Loucy (cell line): Measurements from ENCODE around the gene NME1.

Experiments
- CTCF ChIP-seq: fragments of 200-600 bp; sonication (generic); conservative IDR thresholded peaks from 2 replicates; pipeline ENCODE4 v1.5.1; 2014; ENCODE audit warnings: mild to moderate bottlenecking, antibody characterized with exemption, low read length
- EZH2phosphoT487 ChIP-seq: fragments of 200-600 bp; IDR thresholded peaks from 2 replicates; pipeline ENCODE4 v1.6.1; 2018; ENCODE audit warnings: antibody characterized with exemption, mild to moderate bottlenecking, moderate library complexity, borderline replicate concordance

GRCh38 chr17:51203838-51204237 is 50.5 kb downstream of the NME1 start:
- TF ChIP-seq CTCF (no peak), EZH2phosphoT487 (no peak)
